PFSK-1 (cell line): ENCODE results near the gene BMP10.

ENCODE experiments used
- POLR2AphosphoS5 ChIP-seq: IDR thresholded peaks from 2 replicates; pipeline ENCODE4 v1.6.1; 2012; ENCODE audit warnings: low read depth, mild to moderate bottlenecking, control low read depth, low read length, moderate library complexity
- TAF1 ChIP-seq: IDR thresholded peaks from 2 replicates; pipeline ENCODE4 v1.6.1; 2012; ENCODE audit warnings: low read length, control low read depth, borderline replicate concordance; ENCODE audit not compliant: insufficient read depth

- TF ChIP-seq POLR2AphosphoS5: no peak
- TF ChIP-seq TAF1: no peak
Observed at GRCh38 chr2:68909793-68910674, 38.8 kb upstream of the BMP10 start.
